ENCODE measurements around the gene FNDC3B. TPM values are rescaled to one million over a fixed set of nuclear protein-coding genes. Genes with fewer than 3 reads are reported as not detected.
A peak's percentile ranks its signal among the peaks of the same experiment; 100 is the strongest.

The FNDC3B gene
- total RNA-seq, 2 donors from 2014 or later = 12.0 to 17.7 TPM

DNA sequence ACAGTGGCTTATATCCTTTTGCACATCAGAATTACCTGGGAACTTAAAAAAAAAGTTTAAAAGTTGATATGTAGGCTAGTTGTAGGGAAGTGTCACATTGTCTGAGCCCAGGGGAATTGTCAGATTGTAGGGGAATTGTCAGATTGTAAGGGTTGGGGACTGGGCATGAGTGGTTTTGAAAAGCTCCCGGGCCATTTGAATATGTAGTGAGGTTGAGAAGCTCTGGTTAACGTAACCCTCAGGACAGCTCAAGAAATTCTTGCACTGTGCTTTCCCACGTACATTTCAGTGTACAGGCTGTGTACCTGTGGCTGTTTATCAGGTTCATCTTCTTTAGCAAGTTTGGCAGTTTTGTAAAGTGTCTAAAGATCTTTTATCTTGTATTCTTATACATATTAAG is 107.0 kb downstream of the FNDC3B start:
- H3K27ac Mint-ChIP-seq = peak overlapping the region; percentile 4
- H3K9me3 Mint-ChIP-seq = no peaks in the 10 kb centered on the region
- no peaks in the 10 kb centered on the region for H3K36me3 Mint-ChIP-seq (ENCODE audit: insufficient read depth in 2 of 2)
- DNase-seq (no peak), ATAC-seq (replicated peaks in 1 of 2) (no peak)
- H3K4me1 Mint-ChIP-seq (ENCODE audit: low read depth) = peaks cover 24% of the 10 kb centered on the region
- no peaks in the 10 kb centered on the region for H3K27me3 Mint-ChIP-seq (ENCODE audit: low read depth)
- no peak overlapping the region for H3K4me3 Mint-ChIP-seq

- Mint-ChIP-seq H3K4me3 (no peak overlapping the region), H3K4me1 (ENCODE audit: low read depth) (peaks cover 24% of the 10 kb centered on the region), H3K36me3 (ENCODE audit: insufficient read depth in 2 of 2) (no peaks in the 10 kb centered on the region), H3K9me3 (no peaks in the 10 kb centered on the region), H3K27ac (no peak overlapping the region), H3K27me3 (ENCODE audit: low read depth) (no peaks in the 10 kb centered on the region)
- DNase-seq (no peak), ATAC-seq (replicated peaks in 1 of 2) (no peak)
Measured at GRCh38 chr3:172147113-172147818, 107.9 kb downstream of the FNDC3B start.

DNA sequence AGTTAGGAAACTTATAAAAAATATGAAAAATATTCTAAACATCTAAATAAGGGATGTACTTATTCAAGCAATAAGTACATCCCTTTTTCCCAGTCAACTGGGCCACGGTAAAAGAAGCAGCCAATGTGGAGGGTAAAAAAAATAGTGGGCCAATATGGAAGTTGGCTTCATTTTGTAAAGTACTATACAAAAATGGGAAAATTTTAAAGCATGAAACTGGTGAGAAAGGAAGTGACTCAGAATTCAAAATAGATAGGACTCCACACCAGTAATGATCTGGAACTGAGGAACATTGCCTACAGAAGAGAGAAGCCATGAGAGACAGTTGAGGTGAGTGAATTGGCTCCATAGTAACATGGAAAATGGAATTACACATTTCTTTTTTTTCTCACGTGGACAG is 108.9 kb downstream of the FNDC3B start:
- Mint-ChIP-seq H3K9me3 (no peaks in the 10 kb centered on the region), H3K4me1 (ENCODE audit: low read depth) (peaks cover 30% of the 10 kb centered on the region), H3K4me3 (no peak overlapping the region), H3K27ac (no peak overlapping the region), H3K27me3 (ENCODE audit: low read depth) (no peaks in the 10 kb centered on the region), H3K36me3 (ENCODE audit: insufficient read depth in 2 of 2) (no peaks in the 10 kb centered on the region)
- DNase-seq = no peak
- ATAC-seq (replicated peaks in 1 of 2) = no peak

GRCh38 chr3:172148702-172149565 is 109.6 kb downstream of the FNDC3B start:
- ATAC-seq (replicated peaks in 1 of 2) = no peak
- Mint-ChIP-seq H3K27me3 (ENCODE audit: low read depth) (no peaks in the 10 kb centered on the region), H3K9me3 (no peaks in the 10 kb centered on the region), H3K4me3 (no peak overlapping the region), H3K27ac (peak overlapping the region; percentile 48), H3K36me3 (ENCODE audit: insufficient read depth in 2 of 2) (no peaks in the 10 kb centered on the region), H3K4me1 (ENCODE audit: low read depth) (peaks cover 34% of the 10 kb centered on the region)
- DNase-seq = no peak

DNA sequence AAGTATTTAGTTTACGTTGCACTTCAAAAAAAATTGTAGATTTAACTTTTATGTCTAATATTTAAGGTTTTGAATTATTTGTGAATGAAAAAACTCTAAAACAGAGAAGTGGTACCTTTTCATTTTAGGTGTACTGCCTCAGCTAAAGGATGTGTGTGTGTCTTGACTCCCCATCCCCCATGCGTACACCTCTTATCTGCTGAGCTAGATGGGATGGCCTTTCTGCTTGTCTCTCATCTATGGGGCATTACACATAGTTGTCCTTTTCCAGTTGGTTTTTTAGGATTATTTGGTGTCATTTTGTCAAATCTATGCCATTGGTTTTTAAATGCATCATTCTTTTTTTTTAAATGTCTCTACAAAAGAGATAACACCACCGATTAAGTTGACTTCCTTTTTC is 110.9 kb downstream of the FNDC3B start:
- no peak overlapping the region for H3K27ac Mint-ChIP-seq
- no peaks in the 10 kb centered on the region for H3K27me3 Mint-ChIP-seq (ENCODE audit: low read depth)
- ATAC-seq (replicated peaks in 1 of 2) = no peak

GRCh38 chr3:172150913-172151650 is 111.7 kb downstream of the FNDC3B start:
- H3K36me3 Mint-ChIP-seq (ENCODE audit: insufficient read depth in 2 of 2) = no peaks in the 10 kb centered on the region
- ATAC-seq (replicated peaks in 1 of 2) (no peak), DNase-seq (no peak)
- H3K4me1 Mint-ChIP-seq (ENCODE audit: low read depth) = peaks cover 32% of the 10 kb centered on the region
- no peak overlapping the region for H3K27ac Mint-ChIP-seq
- H3K9me3 Mint-ChIP-seq = no peaks in the 10 kb centered on the region
- H3K4me3 Mint-ChIP-seq = no peak overlapping the region
- H3K27me3 Mint-ChIP-seq (ENCODE audit: low read depth) = no peaks in the 10 kb centered on the region

More for the DNA sequence above, 110.9 kb downstream of the FNDC3B start:
- Mint-ChIP-seq H3K4me1 (ENCODE audit: low read depth) (peaks cover 36% of the 10 kb centered on the region), H3K36me3 (ENCODE audit: insufficient read depth in 2 of 2) (no peaks in the 10 kb centered on the region), H3K9me3 (no peaks in the 10 kb centered on the region), H3K4me3 (no peak overlapping the region)
- DNase-seq = no peak

DNA sequence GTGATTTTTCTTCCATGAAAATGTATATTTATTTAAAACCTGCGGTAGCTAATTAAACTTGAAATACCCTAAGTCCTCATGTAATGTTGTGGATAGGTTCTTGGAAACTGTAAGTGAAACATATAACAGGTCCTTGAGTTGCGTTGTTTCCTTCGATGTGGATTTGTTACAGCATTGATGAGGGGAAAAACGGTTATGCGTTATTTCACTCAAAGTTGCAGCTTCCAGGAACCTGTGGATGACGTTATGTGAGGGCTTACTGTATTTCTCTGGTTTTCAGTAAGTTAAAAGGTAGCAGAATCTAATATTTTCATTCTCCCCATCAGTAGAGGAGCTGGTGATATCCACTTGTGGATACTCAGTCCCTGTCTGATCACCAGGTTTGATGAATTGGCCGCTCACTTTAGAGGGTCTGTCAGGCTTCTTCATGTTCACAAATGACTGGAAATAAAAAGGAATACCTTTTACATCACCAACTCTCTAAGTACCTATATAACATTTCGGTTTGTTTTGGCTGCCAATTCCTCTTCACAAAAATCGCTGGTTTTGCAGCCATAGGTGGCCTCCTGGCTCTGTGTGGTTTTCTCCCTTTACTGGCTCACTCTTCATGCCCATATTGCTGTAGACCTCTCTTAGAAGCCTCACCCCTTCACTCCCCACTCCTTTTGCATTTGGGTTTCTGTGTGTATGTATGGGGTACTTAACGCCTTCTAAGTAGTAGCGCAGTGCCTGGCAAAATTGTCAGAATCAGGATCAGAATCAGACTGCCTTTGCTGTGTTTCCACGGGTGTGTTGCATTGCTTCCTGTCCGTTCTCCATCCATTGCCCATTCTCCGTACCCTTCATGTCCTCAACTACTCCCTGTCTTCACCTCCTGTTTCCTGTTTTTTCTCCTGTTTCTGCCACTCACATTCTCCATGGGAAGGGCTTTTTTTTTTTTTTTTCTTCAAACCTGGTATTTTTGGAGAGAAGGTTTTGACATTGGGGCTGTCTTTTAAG is 112.6 kb downstream of the FNDC3B start:
- Mint-ChIP-seq H3K27me3 (ENCODE audit: low read depth) (no peaks in the 10 kb centered on the region), H3K4me1 (ENCODE audit: low read depth) (peaks cover 32% of the 10 kb centered on the region), H3K4me3 (no peak overlapping the region), H3K36me3 (ENCODE audit: insufficient read depth in 2 of 2) (no peaks in the 10 kb centered on the region), H3K27ac (no peak overlapping the region), H3K9me3 (no peaks in the 10 kb centered on the region)
- ATAC-seq (replicated peaks in 1 of 2) = no peak
- DNase-seq = no peak

DNA sequence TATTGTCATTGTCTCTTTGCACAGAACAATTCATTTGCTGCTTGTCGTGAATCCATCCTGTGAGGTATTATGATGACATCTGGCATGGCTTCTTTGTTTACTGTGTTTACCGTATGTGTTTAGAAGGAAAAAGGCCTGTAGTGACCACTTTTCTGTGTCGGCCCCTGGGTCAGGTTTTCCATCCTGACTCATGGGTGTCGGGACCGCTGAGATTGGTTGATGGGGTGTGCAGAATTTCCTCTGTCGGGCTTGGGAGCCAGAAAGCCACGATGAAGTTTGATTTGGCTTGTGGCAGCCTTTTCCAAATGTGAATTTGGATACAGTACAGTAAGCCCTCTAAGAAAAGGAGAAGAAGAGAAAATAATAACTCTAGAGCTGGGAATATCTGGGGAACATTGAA is 113.5 kb downstream of the FNDC3B start:
- peak overlapping the region; percentile 65 to 67 for H3K4me3 Mint-ChIP-seq
- H3K27ac Mint-ChIP-seq = peak overlapping the region; percentile 52
- no peaks in the 10 kb centered on the region for H3K36me3 Mint-ChIP-seq (ENCODE audit: insufficient read depth in 2 of 2)
- H3K27me3 Mint-ChIP-seq (ENCODE audit: low read depth) = no peaks in the 10 kb centered on the region
- ATAC-seq (replicated peaks in 1 of 2) (no peak), DNase-seq (no peak)
- peaks cover 32% of the 10 kb centered on the region for H3K4me1 Mint-ChIP-seq (ENCODE audit: low read depth)
- no peaks in the 10 kb centered on the region for H3K9me3 Mint-ChIP-seq

GRCh38 chr3:172153335-172153861 is 114.0 kb downstream of the FNDC3B start:
- Mint-ChIP-seq H3K27me3 (ENCODE audit: low read depth) (no peaks in the 10 kb centered on the region), H3K4me1 (ENCODE audit: low read depth) (peaks cover 26% of the 10 kb centered on the region), H3K9me3 (no peaks in the 10 kb centered on the region), H3K36me3 (ENCODE audit: insufficient read depth in 2 of 2) (no peaks in the 10 kb centered on the region), H3K27ac (peak overlapping the region; percentile 39), H3K4me3 (peak overlapping the region; percentile 65 to 67)
- DNase-seq (peak; percentile 42 to 53), ATAC-seq (replicated peaks in 1 of 2) (peak; percentile 97 to 99)

GRCh38 chr3:172154768-172155664 is 115.6 kb downstream of the FNDC3B start:
- Mint-ChIP-seq H3K9me3 (no peaks in the 10 kb centered on the region), H3K36me3 (ENCODE audit: insufficient read depth in 2 of 2) (no peaks in the 10 kb centered on the region), H3K27ac (no peak overlapping the region), H3K4me1 (ENCODE audit: low read depth) (peaks cover 23% of the 10 kb centered on the region), H3K4me3 (no peak overlapping the region), H3K27me3 (ENCODE audit: low read depth) (no peaks in the 10 kb centered on the region)
- no peak for DNase-seq
- no peak for ATAC-seq (replicated peaks in 1 of 2)

- Mint-ChIP-seq H3K4me1 (ENCODE audit: low read depth) (peaks cover 23% of the 10 kb centered on the region), H3K27ac (no peak overlapping the region), H3K36me3 (ENCODE audit: insufficient read depth in 2 of 2) (no peaks in the 10 kb centered on the region), H3K4me3 (no peak overlapping the region), H3K27me3 (ENCODE audit: low read depth) (no peaks in the 10 kb centered on the region), H3K9me3 (no peaks in the 10 kb centered on the region)
- no peak for ATAC-seq (replicated peaks in 1 of 2)
- no peak for DNase-seq
Measured at GRCh38 chr3:172155897-172156585, 116.7 kb downstream of the FNDC3B start.
